ENCODE measurements around the gene DCLRE1A. TPM values are rescaled to one million over a fixed set of nuclear protein-coding genes. Genes with fewer than 3 reads are reported as not detected.

The DCLRE1A gene
- total RNA-seq, 2 experiments from 2014 or later, result 11.5 to 18.4 TPM

DNA sequence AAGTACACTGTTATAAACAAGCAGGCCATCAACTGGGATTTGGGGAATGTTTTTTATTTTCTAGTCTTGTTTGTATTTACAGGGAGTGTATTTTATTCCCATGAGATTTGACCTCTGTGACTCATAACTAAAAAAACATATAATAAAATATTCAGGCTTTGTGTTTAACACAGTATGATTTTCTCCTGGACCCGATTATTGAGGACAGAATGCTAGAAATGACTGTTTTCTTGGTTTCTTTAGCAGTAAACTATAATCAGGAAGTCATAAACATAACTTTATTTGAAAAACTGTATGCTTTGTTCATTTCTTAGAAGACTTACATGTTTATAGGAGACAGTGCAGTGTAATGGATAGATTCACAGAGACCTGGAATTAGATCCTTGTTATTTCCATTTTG lies 2.7 kb upstream of the DCLRE1A start:
- Histone ChIP-seq H3K4me1 (ENCODE audit: insufficient read depth, low read length, poor library complexity, severe bottlenecking) (peaks cover 51% of the 10 kb centered on the region), H3K9me3 (ENCODE audit: low read length) (peaks cover 12% of the 10 kb centered on the region; the same call in 1 of the 2 replicates), H3K79me2 (ENCODE audit: insufficient read depth, low read depth, low read length) (peaks cover 91% of the 10 kb centered on the region), H3K4me2 (ENCODE audit: low read length) (peak overlapping the region; percentile 98), H2AFZ (ENCODE audit: low read length) (no peak overlapping the region), H4K20me1 (ENCODE audit: insufficient read depth, low read length) (0 out of 2 replicates have a peak, but pooled peaks cover 24% of the 10 kb centered on the region), H3K9me2 (ENCODE audit: insufficient read depth, low read length) (no peaks in the 10 kb centered on the region), H3K36me3 (ENCODE audit: insufficient read depth, low read length) (peaks cover 40% of the 10 kb centered on the region), H3K4me3 (ENCODE audit: low read depth, low read length, poor library complexity, severe bottlenecking) (peak overlapping the region; percentile 98), H3K27ac (ENCODE audit: low read depth, low read length, poor library complexity, severe bottlenecking) (peak overlapping the region; percentile 76)
- TF ChIP-seq EZH2phosphoT487 (IDR thresholded peaks at IDR 0.05; ENCODE audit: borderline replicate concordance, low read depth, low read length), result no peak
- TF ChIP-seq CTCF (conservative IDR thresholded peaks at IDR 0.05; ENCODE audit: low read length), result no peak
- ChIA-PET CTCF (ENCODE audit: unreplicated experiment) (no interaction called here), POLR2A (interaction anchor here (1.2 kb wide), 1 partner anchor 158 kb away, joined by 3 read pairs; no protein-coding TSS in a partner anchor)
- intact Hi-C loops (cut with micrococcal nuclease; ENCODE audit: unreplicated experiment), result loop anchor here (5.0 to 10.0 kb wide), 4 partner anchors 171 to 668 kb away; partner anchors contain the start of gene CCDC186
- BruUV-seq (replicated peaks), result no TSS peak
- DNase-seq (ENCODE audit: low spot score), result no peak

- no TSS peak for BruUV-seq (replicated peaks)
- POLR2A ChIA-PET, result no interaction called here
Observed at GRCh38 chr10:113854761-113855588, 1.1 kb upstream of the DCLRE1A start.

More at GRCh38 chr10:113854761-113855588, 1.1 kb upstream of the DCLRE1A start:
- H3K9me2 ChIP-seq (ENCODE audit: insufficient read depth, low read length), result no peaks in the 10 kb centered on the region
- CTCF ChIA-PET (ENCODE audit: unreplicated experiment), result no interaction called here
- H3K4me2 ChIP-seq (ENCODE audit: low read length), result peak overlapping the region; percentile 98
- intact Hi-C loops (cut with micrococcal nuclease; ENCODE audit: unreplicated experiment), result loop anchor here (2.0 to 10.0 kb wide), 7 partner anchors 106 to 670 kb away; partner anchors contain the start of gene CCDC186
- H3K9me3 ChIP-seq (ENCODE audit: low read length), result no peaks in the 10 kb centered on the region
- peaks cover 65% of the 10 kb centered on the region for H3K4me1 ChIP-seq (ENCODE audit: insufficient read depth, low read length, poor library complexity, severe bottlenecking)
- peak overlapping the region; percentile 76 for H3K27ac ChIP-seq (ENCODE audit: low read depth, low read length, poor library complexity, severe bottlenecking)
- peak; percentile 67 for DNase-seq (ENCODE audit: low spot score)
- peak overlapping the region; percentile 98 for H3K4me3 ChIP-seq (ENCODE audit: low read depth, low read length, poor library complexity, severe bottlenecking)
- H4K20me1 ChIP-seq (ENCODE audit: insufficient read depth, low read length), result 0 out of 2 replicates have a peak, but pooled peaks cover 24% of the 10 kb centered on the region
- H2AFZ ChIP-seq (ENCODE audit: low read length), result peak overlapping the region; percentile 98
- TF ChIP-seq EZH2phosphoT487 (IDR thresholded peaks at IDR 0.05; ENCODE audit: borderline replicate concordance, low read depth, low read length) (no peak), CTCF (conservative IDR thresholded peaks at IDR 0.05; ENCODE audit: low read length) (peak; percentile 37; the same call in 1 of the 2 replicates)
- peaks cover 24% of the 10 kb centered on the region for H3K36me3 ChIP-seq (ENCODE audit: insufficient read depth, low read length)
- H3K79me2 ChIP-seq (ENCODE audit: insufficient read depth, low read depth, low read length), result peaks cover 93% of the 10 kb centered on the region

Measured in OCI-LY7 (cell line).